Spleen (tissue), 11 donors: Measurements from ENCODE around the gene RSPH9. TPM values are rescaled to one million over a fixed set of nuclear protein-coding genes. Genes with fewer than 3 reads are reported as not detected.

ENCODE experiments used
- DNase-seq: peaks from one replicate; pipeline ENCODE4 v3.0.0-alpha.2; 2020
- H3K27ac ChIP-seq, 8 donors: fragments of 200-600 bp; sonication (generic) in 7 of 8; 1 replicate in 4 of 8; 2 replicates in 4 of 8; pipeline versions ENCODE4 v1.5.0 to v1.8.0; 2016 to 2021; ENCODE audit warnings: inconsistent platforms in 4 of 8, mild to moderate bottlenecking in 4 of 8, moderate library complexity in 1 of 8
- H3K27me3 ChIP-seq, 7 donors: fragments of 200-600 bp; sonication (generic) in 6 of 7; replicated peaks in 1 of 7; 1 replicate in 4 of 7; 2 replicates in 3 of 7; pipeline versions ENCODE4 v1.5.0 to v1.8.0; 2016 to 2021; ENCODE audit warnings: inconsistent platforms in 3 of 7, mild to moderate bottlenecking in 1 of 7
- H3K36me3 ChIP-seq, 6 donors: fragments of 200-600 bp; sonication (generic) in 5 of 6; 1 replicate in 4 of 6; 2 replicates in 2 of 6; pipeline versions ENCODE4 v1.5.0 to v1.8.0; 2016 to 2021; ENCODE audit warnings: inconsistent platforms in 2 of 6
- H3K4me1 ChIP-seq, 6 donors: fragments of 200-600 bp; sonication (generic) in 5 of 6; 1 replicate in 3 of 6; 2 replicates in 3 of 6; pipeline versions ENCODE4 v1.5.0 to v1.8.0; 2016 to 2021; ENCODE audit warnings: inconsistent platforms in 3 of 6
- H3K4me3 ChIP-seq, 8 donors: fragments of 200-600 bp; sonication (generic) in 7 of 8; 1 replicate in 4 of 8; 2 replicates in 4 of 8; pipeline versions ENCODE4 v1.5.0 to v1.8.0; 2016 to 2021; ENCODE audit warnings: inconsistent platforms in 4 of 8, mild to moderate bottlenecking in 4 of 8, moderate library complexity in 2 of 8
- H3K9me3 ChIP-seq, 8 donors: fragments of 200-600 bp; sonication (generic) in 7 of 8; 1 replicate in 4 of 8; 2 replicates in 4 of 8; pipeline versions ENCODE4 v1.5.0 to v1.8.0; 2016 to 2021; ENCODE audit warnings: inconsistent platforms in 4 of 8
- POLR2A ChIP-seq, 3 donors: fragments of 450-650 bp; IDR thresholded peaks; one replicate each; pipeline ENCODE4 v1.5.1; 2017; ENCODE audit warnings: antibody characterized with exemption in 3 of 3, mild to moderate bottlenecking in 1 of 3
- POLR2AphosphoS5 ChIP-seq, 3 donors: sonication (generic); formaldehyde crosslinking; IDR thresholded peaks; one replicate each; pipeline ENCODE4 v1.5.1; 2017; ENCODE audit warnings: antibody characterized with exemption in 3 of 3
- WGBS, 5 donors: extraction: QIAGEN DNeasy Blood & Tissue Kit in 3 of 5; methylation state at CpG; one replicate each; pipeline versions ENCODE4 v1.1.5 to v1.1.7; 2013 to 2018; 5-methylcytosine and 5-hydroxymethylcytosine counted together
- intact Hi-C: fragments of 100-400 bp; cut with DNase I; formaldehyde crosslinking; loops from one replicate; pipeline ENCODE4 v1.15.0; 2023; ENCODE audit warnings: low total_unique reads
- polyA plus RNA-seq, 3 donors: library from polyadenylated mRNA; stranded (reverse); fragments of 200-250 nt; gene quantifications; one replicate each; pipeline ENCODE4 v1.2.1, GENCODE V29; 2013
- total RNA-seq, 7 donors: library from RNA; depleted of rRNA in 3 of 7; stranded (reverse); fragments of >200 nt in 3 of 7; fragmentation: NEBNext Ultra II Directional in 4 of 7; extraction: Animal tissue kit (Norgen Biotek cat#: 25700) in 4 of 7; gene quantifications; one replicate each; pipeline versions ENCODE4 v1.1.0 to v1.2.1, GENCODE V29; 2016 to 2021
- TF ChIP-seq, protein P1 (sequence below), 11 experiments: fragments of 200-600 bp in 7 of 11; fragments of 450-650 bp in 4 of 11; sonication (generic) in 4 of 11; IDR thresholded peaks in 8 of 11; conservative IDR thresholded peaks in 3 of 11; 1 replicate in 7 of 11; 2 replicates in 4 of 11; pipeline versions ENCODE4 v1.4.0 to v1.8.0; 2016 to 2021; ENCODE audit warnings: antibody characterized with exemption in 11 of 11, inconsistent platforms in 4 of 11, mild to moderate bottlenecking in 1 of 11
- donor health status: healthy with polysubstance abuse.
- donor health status: DM: no; HTN: no; CAD: no; lungs with moderate emphysema.
- donor health status: DM: no; HTN: no; CAD: no.
- donor health status: Bipolar disorder and iron deficiency.
- donor health status: healthy.
- donor health status: DM: no; HTN: no; CAD: no.
- donor health status: DM: yes; HTN: yes; CAD: no.

Gene RSPH9
- total and polyA plus RNA-seq, 10 donors, result 0.17 to 0.63 (median 0.20) TPM; not detected in 3

DNA sequence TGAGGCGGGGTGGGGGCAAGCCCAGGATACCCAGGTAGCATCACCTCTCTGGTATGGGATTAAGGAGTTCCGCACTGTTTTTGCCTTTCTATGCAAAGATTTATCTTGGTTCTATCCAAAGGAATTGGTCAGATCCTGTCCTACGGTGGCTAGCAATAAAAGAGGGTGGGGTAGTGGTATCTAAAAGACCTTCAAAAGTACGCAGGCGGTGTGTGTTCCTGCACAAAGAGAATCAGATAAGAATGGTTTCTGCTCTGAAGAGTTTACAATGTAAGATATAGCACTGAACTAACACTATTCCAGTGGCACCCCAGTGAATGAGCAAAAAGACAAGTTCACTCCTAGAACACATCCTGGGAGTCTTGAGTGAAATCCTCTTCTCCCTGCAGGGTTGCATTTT, 36.5 kb downstream of the RSPH9 start:
- no peak for DNase-seq
- TF ChIP-seq POLR2AphosphoS5 (IDR thresholded peaks at IDR 0.05) (no peak), POLR2A (IDR thresholded peaks at IDR 0.05) (no peak)
- TF ChIP-seq, protein P1, sequence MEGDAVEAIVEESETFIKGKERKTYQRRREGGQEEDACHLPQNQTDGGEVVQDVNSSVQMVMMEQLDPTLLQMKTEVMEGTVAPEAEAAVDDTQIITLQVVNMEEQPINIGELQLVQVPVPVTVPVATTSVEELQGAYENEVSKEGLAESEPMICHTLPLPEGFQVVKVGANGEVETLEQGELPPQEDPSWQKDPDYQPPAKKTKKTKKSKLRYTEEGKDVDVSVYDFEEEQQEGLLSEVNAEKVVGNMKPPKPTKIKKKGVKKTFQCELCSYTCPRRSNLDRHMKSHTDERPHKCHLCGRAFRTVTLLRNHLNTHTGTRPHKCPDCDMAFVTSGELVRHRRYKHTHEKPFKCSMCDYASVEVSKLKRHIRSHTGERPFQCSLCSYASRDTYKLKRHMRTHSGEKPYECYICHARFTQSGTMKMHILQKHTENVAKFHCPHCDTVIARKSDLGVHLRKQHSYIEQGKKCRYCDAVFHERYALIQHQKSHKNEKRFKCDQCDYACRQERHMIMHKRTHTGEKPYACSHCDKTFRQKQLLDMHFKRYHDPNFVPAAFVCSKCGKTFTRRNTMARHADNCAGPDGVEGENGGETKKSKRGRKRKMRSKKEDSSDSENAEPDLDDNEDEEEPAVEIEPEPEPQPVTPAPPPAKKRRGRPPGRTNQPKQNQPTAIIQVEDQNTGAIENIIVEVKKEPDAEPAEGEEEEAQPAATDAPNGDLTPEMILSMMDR (IDR thresholded peaks at IDR 0.05 in 8 of 11, conservative IDR thresholded peaks at IDR 0.05 in 3 of 11), result no peak
- Histone ChIP-seq H3K4me3 (no peak overlapping the region), H3K27me3 (no peaks in the 10 kb centered on the region), H3K4me1 (peaks cover 20 to 56% (median 42%) of the 10 kb centered on the region in 6 donors), H3K36me3 (peaks cover 0 to 75% (median 51%) of the 10 kb centered on the region in 6 donors), H3K9me3 (no peaks in the 10 kb centered on the region), H3K27ac (no peak overlapping the region)
- 80 to 88% (median 88%) methylated on average over 5 of the region's 5 CpGs for WGBS, 5 donors
- intact Hi-C loops, result no loop called here

- no peak overlapping the region for H3K4me3 ChIP-seq
- WGBS, 5 donors, result 86 to 88% (median 87%) methylated on average over 8 of the region's 8 CpGs
- no peak overlapping the region for H3K27ac ChIP-seq
- no peaks in the 10 kb centered on the region for H3K27me3 ChIP-seq
- peaks cover 28 to 70% (median 53%) of the 10 kb centered on the region in 6 donors for H3K4me1 ChIP-seq
- intact Hi-C loops, result no loop called here
- H3K36me3 ChIP-seq, result peaks cover 0 to 60% (median 36%) of the 10 kb centered on the region in 6 donors
- H3K9me3 ChIP-seq, result no peaks in the 10 kb centered on the region
- TF ChIP-seq POLR2A (IDR thresholded peaks at IDR 0.05) (no peak), POLR2AphosphoS5 (IDR thresholded peaks at IDR 0.05) (no peak)
- TF ChIP-seq, protein P1 (IDR thresholded peaks at IDR 0.05 in 8 of 11, conservative IDR thresholded peaks at IDR 0.05 in 3 of 11), result no peak
- DNase-seq, result no peak
Measured at GRCh38 chr6:43682724-43683429, 38.0 kb downstream of the RSPH9 start.

- Histone ChIP-seq H3K9me3 (no peaks in the 10 kb centered on the region), H3K4me3 (no peak overlapping the region), H3K27ac (peak overlapping the region in 4 of 8 donors; percentile 14 to 53 (median 30)), H3K36me3 (peaks cover 0 to 50% (median 26%) of the 10 kb centered on the region in 6 donors), H3K4me1 (peaks cover 31 to 76% (median 60%) of the 10 kb centered on the region in 6 donors), H3K27me3 (no peaks in the 10 kb centered on the region)
- no peak for DNase-seq
- no peak for TF ChIP-seq POLR2AphosphoS5 (IDR thresholded peaks at IDR 0.05)
- TF ChIP-seq POLR2A (IDR thresholded peaks at IDR 0.05), result no peak
- TF ChIP-seq, protein P1 (IDR thresholded peaks at IDR 0.05 in 8 of 11, conservative IDR thresholded peaks at IDR 0.05 in 3 of 11), result no peak
- intact Hi-C loops, result no loop called here
- WGBS, 5 donors, result 68 to 97% (median 93%) methylated on average over 1 of the region's 1 CpG
Measured at GRCh38 chr6:43683708-43684455, 39.0 kb downstream of the RSPH9 start.

DNA sequence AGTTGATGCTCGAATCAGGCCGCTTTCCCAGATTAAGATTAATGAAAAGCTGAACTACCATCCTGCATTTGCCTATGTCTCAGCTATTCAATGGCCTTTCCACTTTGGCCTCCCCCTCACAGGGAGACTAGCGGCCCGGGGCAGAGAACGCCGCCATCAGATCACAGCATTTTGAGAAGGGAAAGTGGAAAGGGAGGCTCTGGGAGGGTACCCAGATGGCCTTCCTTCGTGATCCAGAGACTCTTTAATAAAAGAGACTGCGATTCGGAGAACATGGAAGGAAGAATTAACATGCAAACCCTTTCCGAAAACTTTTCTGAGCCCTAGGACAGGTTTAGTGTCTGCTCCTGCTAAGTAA, 42.2 kb downstream of the RSPH9 start:
- H3K4me3 ChIP-seq, result peak overlapping the region; percentile 64 to 97 (median 86)
- no peaks in the 10 kb centered on the region for H3K9me3 ChIP-seq
- no peak for TF ChIP-seq POLR2A (IDR thresholded peaks at IDR 0.05)
- TF ChIP-seq, protein P1 (IDR thresholded peaks at IDR 0.05 in 8 of 11, conservative IDR thresholded peaks at IDR 0.05 in 3 of 11), result no peak
- TF ChIP-seq POLR2AphosphoS5 (IDR thresholded peaks at IDR 0.05), result no peak
- 7 to 16% (median 9%) methylated on average over 10 of the region's 10 CpGs for WGBS, 5 donors
- peaks cover 0 to 18% (median 5%) of the 10 kb centered on the region in 6 donors for H3K36me3 ChIP-seq
- intact Hi-C loops, result no loop called here
- no peaks in the 10 kb centered on the region for H3K27me3 ChIP-seq
- peaks cover 31 to 62% (median 54%) of the 10 kb centered on the region in 6 donors for H3K4me1 ChIP-seq
- H3K27ac ChIP-seq, result peak overlapping the region; percentile 61 to 90 (median 79)
- DNase-seq, result no peak
